Globus pallidus (tissue), 1 donor: ENCODE measurements around the gene ISYNA1.
A peak's percentile ranks its signal among the peaks of the same experiment; 100 is the strongest.

Experiments used
- DNase-seq: peaks from one replicate; pipeline ENCODE4 v3.0.0-alpha.2; 2015; ENCODE audit warnings: low spot score

The ISYNA1 gene

GRCh38 chr19:18431351-18432197 lies 6.4 kb downstream of the ISYNA1 start:
- DNase-seq = no peak

- DNase-seq = no peak
Observed at GRCh38 chr19:18430417-18431144, 7.4 kb downstream of the ISYNA1 start.

GRCh38 chr19:18429717-18430416 lies 8.1 kb downstream of the ISYNA1 start:
- DNase-seq = no peak

- DNase-seq = peak; percentile 40
Observed at GRCh38 chr19:18428787-18429674, 8.9 kb downstream of the ISYNA1 start.

GRCh38 chr19:18428173-18428786 lies 9.7 kb downstream of the ISYNA1 start:
- DNase-seq = no peak

- DNase-seq = no peak
Observed at GRCh38 chr19:18427743-18428113, 10.2 kb downstream of the ISYNA1 start.

- no peak for DNase-seq
Observed at GRCh38 chr19:18427080-18427742, 10.7 kb downstream of the ISYNA1 start.

- no peak for DNase-seq
Observed at GRCh38 chr19:18426416-18426767, 11.5 kb downstream of the ISYNA1 start.

- DNase-seq = no peak
Observed at GRCh38 chr19:18425515-18426415, 12.2 kb downstream of the ISYNA1 start.

- no peak for DNase-seq
Observed at GRCh38 chr19:18424890-18425514, 12.9 kb downstream of the ISYNA1 start.

- DNase-seq = no peak
Observed at GRCh38 chr19:18424122-18424889, 13.6 kb downstream of the ISYNA1 start.

- no peak for DNase-seq
Observed at GRCh38 chr19:18423258-18424020, 14.5 kb downstream of the ISYNA1 start.

- no peak for DNase-seq
Observed at GRCh38 chr19:18422530-18423191, 15.3 kb downstream of the ISYNA1 start.

GRCh38 chr19:18421371-18421959 lies 16.5 kb downstream of the ISYNA1 start:
- no peak for DNase-seq

GRCh38 chr19:18420930-18421329 lies 17.0 kb downstream of the ISYNA1 start:
- DNase-seq = no peak

- no peak for DNase-seq
Observed at GRCh38 chr19:18419699-18420460, 18.1 kb downstream of the ISYNA1 start.
